ENCODE data around the gene ABLIM1.

DNA sequence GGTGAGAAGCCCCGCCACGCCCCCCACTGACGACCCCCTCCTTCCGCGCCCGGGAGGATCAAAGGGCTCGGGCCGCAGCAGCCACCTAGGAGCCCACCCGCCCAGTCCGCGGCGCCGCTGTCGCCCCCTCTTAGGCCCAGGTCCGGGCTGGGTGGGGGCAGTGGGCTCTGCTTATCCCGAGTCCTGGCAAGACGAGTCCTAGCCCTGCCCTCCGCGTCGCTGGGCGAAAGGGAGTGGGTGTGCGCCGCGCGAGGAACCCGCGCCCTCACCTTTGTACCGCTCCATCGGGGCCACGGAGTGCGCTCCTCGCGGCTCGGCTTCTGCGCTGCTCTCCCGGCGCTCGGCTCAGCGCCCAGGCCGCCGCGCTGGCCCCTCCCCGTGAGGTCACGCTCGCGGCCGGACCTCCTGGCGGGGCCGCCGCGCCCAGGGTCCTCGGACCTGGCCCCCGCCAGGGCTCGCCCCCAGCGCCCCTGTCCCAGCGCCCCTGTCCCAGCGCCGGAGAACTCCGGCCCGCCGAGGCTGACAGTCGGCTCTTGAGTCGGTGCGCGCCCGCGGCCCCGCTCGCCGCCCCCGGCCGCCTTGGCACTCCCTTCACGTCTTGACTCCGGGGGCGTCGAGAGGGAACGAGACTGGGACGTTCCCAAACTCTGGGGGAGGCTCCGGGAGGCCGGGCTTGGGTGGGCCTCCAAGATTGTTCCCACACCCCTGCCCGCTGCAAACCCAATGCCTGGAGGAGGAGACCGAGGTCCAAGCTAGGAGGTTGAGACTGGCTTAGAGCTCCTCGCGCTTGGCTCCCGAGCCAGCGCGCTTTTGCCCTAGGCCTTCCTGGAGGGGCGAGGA, 253.7 kb downstream of the ABLIM1 start, which contains the start of gene AFAP1L2:
- TF ChIP-seq, protein P1, sequence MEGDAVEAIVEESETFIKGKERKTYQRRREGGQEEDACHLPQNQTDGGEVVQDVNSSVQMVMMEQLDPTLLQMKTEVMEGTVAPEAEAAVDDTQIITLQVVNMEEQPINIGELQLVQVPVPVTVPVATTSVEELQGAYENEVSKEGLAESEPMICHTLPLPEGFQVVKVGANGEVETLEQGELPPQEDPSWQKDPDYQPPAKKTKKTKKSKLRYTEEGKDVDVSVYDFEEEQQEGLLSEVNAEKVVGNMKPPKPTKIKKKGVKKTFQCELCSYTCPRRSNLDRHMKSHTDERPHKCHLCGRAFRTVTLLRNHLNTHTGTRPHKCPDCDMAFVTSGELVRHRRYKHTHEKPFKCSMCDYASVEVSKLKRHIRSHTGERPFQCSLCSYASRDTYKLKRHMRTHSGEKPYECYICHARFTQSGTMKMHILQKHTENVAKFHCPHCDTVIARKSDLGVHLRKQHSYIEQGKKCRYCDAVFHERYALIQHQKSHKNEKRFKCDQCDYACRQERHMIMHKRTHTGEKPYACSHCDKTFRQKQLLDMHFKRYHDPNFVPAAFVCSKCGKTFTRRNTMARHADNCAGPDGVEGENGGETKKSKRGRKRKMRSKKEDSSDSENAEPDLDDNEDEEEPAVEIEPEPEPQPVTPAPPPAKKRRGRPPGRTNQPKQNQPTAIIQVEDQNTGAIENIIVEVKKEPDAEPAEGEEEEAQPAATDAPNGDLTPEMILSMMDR (IDR thresholded peaks at IDR 0.05), result no peak
- TF ChIP-seq ZFX (IDR thresholded peaks at IDR 0.05; ENCODE audit: borderline replicate concordance), result no peak

Data from 22Rv1 (cell line).